HL-60 (cell line): ENCODE results near the gene ADRM1.

ENCODE experiments used
- DNase-seq, 2 experiments: peaks; one replicate each; pipeline ENCODE4 v3.0.0-alpha.2; 2010 to 2020; ENCODE audit warnings: low read depth in 1 of 2, low spot score in 1 of 2
- H3K27ac ChIP-seq: fragments of 250-450 bp; sonication (Bioruptor Pico); replicated peaks from 2 replicates; pipeline ENCODE4 v1.5.1; 2020; ENCODE audit warnings: mild to moderate bottlenecking, moderate library complexity
- H3K27me3 ChIP-seq: fragments of 250-450 bp; sonication (Bioruptor Pico); 2 replicates; pipeline ENCODE4 v1.5.1; 2021; ENCODE audit warnings: mild to moderate bottlenecking, moderate library complexity; ENCODE audit not compliant: insufficient read depth, poor library complexity, severe bottlenecking
- H3K4me3 ChIP-seq: replicated peaks from 2 replicates; pipeline ENCODE4 v1.5.1; 2011; ENCODE audit warnings: mild to moderate bottlenecking, control low read depth, low read length; ENCODE audit not compliant: insufficient read depth
- CTCF ChIP-seq: IDR thresholded peaks from one replicate; pipeline ENCODE4 v1.5.1; 2011; ENCODE audit warnings: low read length, control low read depth, inconsistent platforms; ENCODE audit not compliant: insufficient read depth
- GABPA ChIP-seq: IDR thresholded peaks from 2 replicates; pipeline ENCODE4 v1.6.1; 2012; ENCODE audit warnings: low read depth
- POLR2AphosphoS5 ChIP-seq: IDR thresholded peaks from 2 replicates; pipeline ENCODE4 v1.6.1; 2012; ENCODE audit warnings: low read depth
- SPI1 ChIP-seq: IDR thresholded peaks from 2 replicates; pipeline ENCODE4 v1.6.1; 2012; ENCODE audit warnings: low read depth, mild to moderate bottlenecking, borderline replicate concordance
- TF ChIP-seq, protein P1 (sequence below): IDR thresholded peaks from 2 replicates; pipeline ENCODE4 v1.6.1; 2012; ENCODE audit warnings: low read depth; ENCODE audit not compliant: insufficient replicate concordance

Gene ADRM1

DNA sequence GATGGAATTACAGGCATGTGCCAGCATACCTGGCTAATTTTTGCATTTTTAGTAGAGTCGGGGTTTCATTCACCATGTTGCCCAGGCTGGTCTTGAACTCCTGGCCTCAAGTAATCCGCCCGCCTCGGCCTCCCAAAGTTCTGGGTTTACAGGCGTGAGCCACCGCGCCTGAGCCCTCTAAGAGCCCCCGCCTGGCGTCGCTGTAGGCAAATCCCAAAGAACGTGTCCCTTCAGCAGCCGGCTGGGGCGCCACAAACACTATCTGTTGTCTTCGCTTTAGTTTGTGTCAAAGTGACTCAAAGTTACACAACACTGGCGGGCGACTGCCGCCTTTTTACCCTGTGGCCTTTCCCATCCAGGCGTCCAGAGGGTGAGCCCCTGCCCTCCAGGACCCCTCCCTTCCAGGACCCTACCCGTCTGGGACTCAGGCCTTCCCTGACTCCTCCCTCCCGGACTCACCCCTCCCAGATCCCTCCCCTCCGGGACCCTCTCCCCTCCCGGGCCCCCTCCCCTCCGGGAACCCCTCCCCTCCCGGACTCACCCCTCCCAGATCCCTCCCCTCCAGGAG, 940 bp upstream of the ADRM1 start:
- H3K27ac ChIP-seq = peak overlapping the region; percentile 95
- H3K27me3 ChIP-seq = no peaks in the 10 kb centered on the region
- peak; percentile 95 to 97 for DNase-seq
- no peak for TF ChIP-seq GABPA
- peak; percentile 90 for TF ChIP-seq CTCF
- TF ChIP-seq POLR2AphosphoS5 = peak; percentile 43; the same call in 1 of the 2 replicates
- H3K4me3 ChIP-seq = peak overlapping the region; percentile 64

- TF ChIP-seq GABPA (no peak), SPI1 (no peak), CTCF (no peak), POLR2AphosphoS5 (no peak)
- TF ChIP-seq, protein P1, sequence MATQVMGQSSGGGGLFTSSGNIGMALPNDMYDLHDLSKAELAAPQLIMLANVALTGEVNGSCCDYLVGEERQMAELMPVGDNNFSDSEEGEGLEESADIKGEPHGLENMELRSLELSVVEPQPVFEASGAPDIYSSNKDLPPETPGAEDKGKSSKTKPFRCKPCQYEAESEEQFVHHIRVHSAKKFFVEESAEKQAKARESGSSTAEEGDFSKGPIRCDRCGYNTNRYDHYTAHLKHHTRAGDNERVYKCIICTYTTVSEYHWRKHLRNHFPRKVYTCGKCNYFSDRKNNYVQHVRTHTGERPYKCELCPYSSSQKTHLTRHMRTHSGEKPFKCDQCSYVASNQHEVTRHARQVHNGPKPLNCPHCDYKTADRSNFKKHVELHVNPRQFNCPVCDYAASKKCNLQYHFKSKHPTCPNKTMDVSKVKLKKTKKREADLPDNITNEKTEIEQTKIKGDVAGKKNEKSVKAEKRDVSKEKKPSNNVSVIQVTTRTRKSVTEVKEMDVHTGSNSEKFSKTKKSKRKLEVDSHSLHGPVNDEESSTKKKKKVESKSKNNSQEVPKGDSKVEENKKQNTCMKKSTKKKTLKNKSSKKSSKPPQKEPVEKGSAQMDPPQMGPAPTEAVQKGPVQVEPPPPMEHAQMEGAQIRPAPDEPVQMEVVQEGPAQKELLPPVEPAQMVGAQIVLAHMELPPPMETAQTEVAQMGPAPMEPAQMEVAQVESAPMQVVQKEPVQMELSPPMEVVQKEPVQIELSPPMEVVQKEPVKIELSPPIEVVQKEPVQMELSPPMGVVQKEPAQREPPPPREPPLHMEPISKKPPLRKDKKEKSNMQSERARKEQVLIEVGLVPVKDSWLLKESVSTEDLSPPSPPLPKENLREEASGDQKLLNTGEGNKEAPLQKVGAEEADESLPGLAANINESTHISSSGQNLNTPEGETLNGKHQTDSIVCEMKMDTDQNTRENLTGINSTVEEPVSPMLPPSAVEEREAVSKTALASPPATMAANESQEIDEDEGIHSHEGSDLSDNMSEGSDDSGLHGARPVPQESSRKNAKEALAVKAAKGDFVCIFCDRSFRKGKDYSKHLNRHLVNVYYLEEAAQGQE = no peak
- Histone ChIP-seq H3K27me3 (no peaks in the 10 kb centered on the region), H3K4me3 (peak overlapping the region; percentile 62), H3K27ac (peak overlapping the region; percentile 84)
- DNase-seq = no peak
Measured at GRCh38 chr20:62303062-62303339, 204 bp downstream of the ADRM1 start.

- TF ChIP-seq, protein P1 = no peak
- no peak for TF ChIP-seq CTCF
- TF ChIP-seq SPI1 = no peak
- no peak; the same call in 1 of the 2 replicates for TF ChIP-seq POLR2AphosphoS5
- TF ChIP-seq GABPA = no peak
- Histone ChIP-seq H3K27ac (peak overlapping the region; percentile 84), H3K4me3 (peak overlapping the region; percentile 62), H3K27me3 (no peaks in the 10 kb centered on the region)
- peak in 1 of 2 experiments; percentile 20 for DNase-seq
Measured at GRCh38 chr20:62303340-62304226, 786 bp downstream of the ADRM1 start.
